Immature natural killer cell (primary cell): ENCODE results near the gene BDH1. TPM values are rescaled to one million over a fixed set of nuclear protein-coding genes. Genes with fewer than 3 reads are reported as not detected.
"Not testable (repeated sequence)": the region's sequence is repeated elsewhere in the genome, so short reads cannot be mapped to it uniquely, and the experiment has no call there.

Experiments used
- DNase-seq, 3 donors: peaks; one replicate each; pipeline ENCODE4 v3.0.0; 2022; ENCODE audit warnings: mixed read lengths in 1 of 3
- H3K27ac Mint-ChIP-seq, 6 donors: one replicate each; pipeline ENCODE4 v1.8.0; 2020; ENCODE audit warnings: mixed read lengths in 6 of 6, mild to moderate bottlenecking in 5 of 6, inconsistent platforms in 4 of 6, moderate library complexity in 3 of 6
- H3K27me3 Mint-ChIP-seq, 3 donors: one replicate each; pipeline ENCODE4 v1.8.0; 2020 to 2021; ENCODE audit warnings: low read depth in 3 of 3, mild to moderate bottlenecking in 3 of 3, mixed read lengths in 3 of 3, moderate library complexity in 3 of 3, inconsistent platforms in 1 of 3
- H3K36me3 Mint-ChIP-seq, 3 donors: one replicate each; pipeline ENCODE4 v1.8.0; 2020; ENCODE audit warnings: mixed read lengths in 3 of 3, inconsistent platforms in 2 of 3, mild to moderate bottlenecking in 2 of 3
- H3K4me1 Mint-ChIP-seq, 2 donors: one replicate each; pipeline ENCODE4 v1.8.0; 2020; ENCODE audit warnings: inconsistent platforms in 2 of 2, mild to moderate bottlenecking in 2 of 2, mixed read lengths in 2 of 2, moderate library complexity in 1 of 2
- H3K4me3 Mint-ChIP-seq, 5 donors: one replicate each; pipeline ENCODE4 v1.8.0; 2020; ENCODE audit warnings: mild to moderate bottlenecking in 5 of 5, mixed read lengths in 5 of 5, inconsistent platforms in 3 of 5, moderate library complexity in 3 of 5
- H3K9me3 Mint-ChIP-seq, 6 donors: one replicate each; pipeline ENCODE4 v1.8.0; 2020; ENCODE audit warnings: mild to moderate bottlenecking in 6 of 6, mixed read lengths in 6 of 6, inconsistent platforms in 4 of 6, moderate library complexity in 3 of 6
- polyA plus RNA-seq, 3 donors: library from polyadenylated mRNA; unstranded; fragments of 300-500 nt; fragmentation: Illumina TruSeq; gene quantifications; one replicate each; pipeline ENCODE4 v1.2.3, GENCODE V29; 2021

BDH1 gene
- polyA plus RNA-seq, 3 donors from 2014 or later, result 10.3 to 16.1 (median 14.2) TPM

- H3K27me3 Mint-ChIP-seq, H3K9me3 Mint-ChIP-seq, H3K27ac Mint-ChIP-seq, H3K4me3 Mint-ChIP-seq, DNase-seq, H3K36me3 Mint-ChIP-seq, H3K4me1 Mint-ChIP-seq: not testable (repeated sequence)
Measured at GRCh38 chr3:197571074-197571879, 15.5 kb upstream of the BDH1 start.

GRCh38 chr3:197569433-197569832 is 13.7 kb upstream of the BDH1 start:
- H3K4me1 Mint-ChIP-seq, H3K36me3 Mint-ChIP-seq, H3K4me3 Mint-ChIP-seq, DNase-seq, H3K27me3 Mint-ChIP-seq, H3K9me3 Mint-ChIP-seq, H3K27ac Mint-ChIP-seq: not testable (repeated sequence)

DNA sequence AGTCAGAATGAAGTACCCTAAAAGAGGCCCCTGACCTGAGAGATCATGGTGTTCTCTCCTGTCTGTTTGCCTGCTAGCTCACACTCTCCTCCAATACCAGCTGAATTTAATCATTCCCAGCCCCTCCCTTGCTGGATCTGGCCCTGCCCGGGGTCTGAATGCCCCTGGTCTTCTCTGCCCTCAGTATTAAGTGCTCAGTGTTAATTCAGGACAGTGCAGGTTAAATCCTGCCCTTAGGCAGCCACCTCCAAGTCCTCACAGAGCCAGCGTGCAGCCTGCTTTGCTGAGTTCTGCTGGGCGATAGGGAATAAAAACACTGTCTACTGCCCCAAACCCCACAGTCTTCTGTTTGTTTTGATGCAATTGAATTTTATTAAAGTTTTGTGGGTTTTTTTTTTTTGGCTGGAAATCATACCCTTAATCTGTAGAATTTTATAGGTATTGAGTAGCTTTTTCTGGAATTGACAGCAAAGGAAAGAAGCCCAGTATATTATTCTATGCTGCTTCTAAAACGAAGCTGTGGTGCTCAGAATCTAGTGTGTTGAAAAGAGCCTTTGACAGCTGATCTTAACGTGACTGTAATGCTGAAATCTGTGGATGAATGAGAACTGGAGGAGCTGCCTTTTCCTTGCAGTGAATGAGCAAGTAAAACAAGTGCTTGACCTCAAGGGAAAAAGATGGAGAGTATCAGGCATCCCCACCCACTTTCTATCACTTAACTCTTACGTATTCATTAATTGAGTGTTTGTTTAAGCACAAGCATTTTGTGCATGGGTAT is 12.3 kb upstream of the BDH1 start:
- H3K27me3 Mint-ChIP-seq, result peaks cover 2 to 12% (median 7%) of the 10 kb centered on the region in 3 donors
- no peaks in the 10 kb centered on the region for H3K4me1 Mint-ChIP-seq
- H3K4me3 Mint-ChIP-seq, result no peak overlapping the region
- H3K9me3 Mint-ChIP-seq, result peaks cover 0 to 12% (median 3%) of the 10 kb centered on the region in 6 donors
- H3K27ac Mint-ChIP-seq, result no peak overlapping the region
- peaks cover 0 to 3% (median 0%) of the 10 kb centered on the region in 3 donors for H3K36me3 Mint-ChIP-seq
- DNase-seq, result no peak

- DNase-seq, H3K4me1 Mint-ChIP-seq, H3K36me3 Mint-ChIP-seq, H3K27ac Mint-ChIP-seq, H3K4me3 Mint-ChIP-seq: not testable (repeated sequence)
- H3K27me3 Mint-ChIP-seq, result peaks cover 2 to 16% (median 11%) of the 10 kb centered on the region in 3 donors
- H3K9me3 Mint-ChIP-seq, result peaks cover 0 to 14% (median 3%) of the 10 kb centered on the region in 6 donors
Measured at GRCh38 chr3:197566155-197566554, 10.4 kb upstream of the BDH1 start.

- Mint-ChIP-seq H3K36me3 (peaks cover 0 to 4% (median 0%) of the 10 kb centered on the region in 3 donors), H3K9me3 (peaks cover 0 to 14% (median 3%) of the 10 kb centered on the region in 6 donors), H3K27ac (no peak overlapping the region), H3K27me3 (peaks cover 3 to 16% (median 14%) of the 10 kb centered on the region in 3 donors), H3K4me1 (no peaks in the 10 kb centered on the region), H3K4me3 (no peak overlapping the region)
- DNase-seq, result no peak
Measured at GRCh38 chr3:197564097-197564843, 8.5 kb upstream of the BDH1 start.

GRCh38 chr3:197562398-197563251 is 6.9 kb upstream of the BDH1 start:
- Mint-ChIP-seq H3K4me1 (no peaks in the 10 kb centered on the region), H3K27ac (no peak overlapping the region), H3K4me3 (no peak overlapping the region), H3K27me3 (peaks cover 7 to 16% (median 12%) of the 10 kb centered on the region in 3 donors), H3K9me3 (peaks cover 0 to 14% (median 3%) of the 10 kb centered on the region in 6 donors), H3K36me3 (peaks cover 0 to 4% (median 0%) of the 10 kb centered on the region in 3 donors)
- DNase-seq, result no peak

GRCh38 chr3:197561926-197562325 is 6.2 kb upstream of the BDH1 start:
- Mint-ChIP-seq H3K9me3 (peaks cover 0 to 14% (median 3%) of the 10 kb centered on the region in 6 donors), H3K4me1 (peaks cover 0 to under 1% of the 10 kb centered on the region in 2 donors), H3K4me3 (no peak overlapping the region), H3K36me3 (peaks cover 0 to 4% (median 0%) of the 10 kb centered on the region in 3 donors), H3K27ac (no peak overlapping the region), H3K27me3 (peaks cover 8 to 18% (median 12%) of the 10 kb centered on the region in 3 donors)
- DNase-seq, result no peak

DNA sequence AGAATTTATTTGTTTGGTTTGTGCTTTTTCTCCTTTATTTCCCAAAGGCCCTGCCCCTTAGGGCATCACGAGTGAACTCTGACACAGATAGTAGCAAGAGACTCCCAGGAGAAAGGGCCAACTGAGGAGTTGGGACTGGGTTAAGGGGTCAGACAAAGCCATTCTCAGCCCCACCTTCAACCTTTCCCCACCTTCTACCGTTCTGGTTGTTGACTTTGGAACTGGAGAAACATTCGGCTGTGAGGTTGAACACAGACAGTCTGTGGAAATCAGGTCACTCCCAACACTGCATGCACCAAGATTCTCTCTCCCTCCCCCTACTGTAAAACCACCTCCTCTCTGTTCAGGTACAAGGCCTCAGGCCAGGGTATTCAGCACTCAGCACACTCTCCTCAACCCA is 3.9 kb upstream of the BDH1 start:
- Mint-ChIP-seq H3K36me3 (peaks cover 0 to 4% (median 0%) of the 10 kb centered on the region in 3 donors), H3K4me1 (peaks cover 0 to 5% of the 10 kb centered on the region in 2 donors), H3K9me3 (peaks cover 0 to 14% (median 3%) of the 10 kb centered on the region in 6 donors), H3K27ac (no peak overlapping the region), H3K27me3 (peaks cover 8 to 18% (median 10%) of the 10 kb centered on the region in 3 donors), H3K4me3 (no peak overlapping the region)
- no peak for DNase-seq

DNA sequence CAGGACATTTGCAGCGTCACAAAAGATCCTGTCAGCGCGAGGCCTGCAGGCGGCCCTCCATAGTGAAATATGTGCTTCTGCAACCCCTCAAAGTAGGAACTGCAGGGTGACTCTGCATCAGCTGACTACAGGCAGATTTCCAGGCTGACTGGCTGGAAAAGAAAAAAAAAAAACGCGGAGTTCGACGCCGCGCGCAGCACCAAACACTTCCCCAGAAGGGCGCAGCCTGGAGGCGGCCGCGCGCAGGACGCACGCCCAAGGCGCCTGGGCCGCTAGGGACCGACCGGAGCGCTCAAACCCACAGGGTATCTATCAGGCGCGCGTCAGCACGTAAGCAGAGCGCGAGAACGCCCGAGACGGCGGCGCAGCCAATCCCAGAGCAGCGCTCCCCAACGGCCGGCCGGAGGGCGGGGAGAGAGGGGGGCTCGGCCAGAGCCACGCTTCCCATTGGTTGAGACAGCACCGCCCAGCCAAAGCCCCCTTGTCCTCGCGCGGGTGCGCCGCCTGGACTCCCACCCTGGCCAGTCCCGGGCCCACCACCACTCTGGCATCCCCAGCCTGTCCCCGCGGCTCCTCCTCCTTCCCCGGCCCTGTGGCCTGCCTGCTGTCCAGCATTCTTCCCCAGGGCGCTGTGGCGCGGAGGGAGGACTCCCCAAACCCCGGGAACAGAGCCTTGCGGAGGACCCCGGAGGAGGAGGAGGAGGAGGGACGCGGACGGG is 1.0 kb downstream of the BDH1 start:
- peaks cover 3 to 6% (median 4%) of the 10 kb centered on the region in 3 donors for H3K27me3 Mint-ChIP-seq
- peaks cover 11 to 15% of the 10 kb centered on the region in 2 donors for H3K4me1 Mint-ChIP-seq
- H3K36me3 Mint-ChIP-seq, result peaks cover 0 to 5% (median 4%) of the 10 kb centered on the region in 3 donors
- DNase-seq, result peak; percentile 88 to 90 (median 90)
- H3K4me3 Mint-ChIP-seq, result peak overlapping the region; percentile 86 to 91 (median 89)
- peak overlapping the region; percentile 76 to 94 (median 88) for H3K27ac Mint-ChIP-seq
- no peaks in the 10 kb centered on the region for H3K9me3 Mint-ChIP-seq

DNA sequence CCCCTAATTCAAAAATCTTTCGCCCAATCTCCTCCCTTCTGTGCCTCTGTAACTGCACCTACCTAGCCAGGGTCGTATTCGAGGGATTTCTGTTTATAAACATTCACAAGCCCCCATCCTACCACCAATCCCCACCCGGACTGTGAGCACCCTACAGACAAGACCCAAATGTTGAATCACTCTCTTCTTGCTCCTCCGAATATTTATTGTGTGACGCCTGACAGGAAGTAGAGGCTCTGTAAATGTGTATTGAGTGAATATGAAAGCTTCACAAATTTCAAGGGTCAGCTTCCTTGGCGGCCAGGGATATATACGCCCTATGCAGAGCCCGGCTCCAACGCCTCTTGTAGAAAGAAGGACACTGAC is 1.6 kb downstream of the BDH1 start:
- no peak for DNase-seq
- Mint-ChIP-seq H3K27ac (peak overlapping the region; percentile 76 to 94 (median 88)), H3K36me3 (peaks cover 0 to 5% (median 4%) of the 10 kb centered on the region in 3 donors), H3K9me3 (no peaks in the 10 kb centered on the region), H3K4me3 (peak overlapping the region; percentile 86 to 91 (median 89)), H3K4me1 (peaks cover 11 to 15% of the 10 kb centered on the region in 2 donors), H3K27me3 (peaks cover 0 to 6% (median 4%) of the 10 kb centered on the region in 3 donors)

- no peak overlapping the region for H3K4me3 Mint-ChIP-seq
- H3K27ac Mint-ChIP-seq, result no peak overlapping the region
Measured at GRCh38 chr3:197552198-197552597, 3.6 kb downstream of the BDH1 start.

GRCh38 chr3:197550489-197550888 is 5.3 kb downstream of the BDH1 start:
- H3K27me3 Mint-ChIP-seq, result no peaks in the 10 kb centered on the region
- H3K27ac Mint-ChIP-seq, result no peak overlapping the region
- no peak overlapping the region for H3K4me3 Mint-ChIP-seq
- H3K4me1 Mint-ChIP-seq, result peaks cover 11% of the 10 kb centered on the region in 2 donors
- DNase-seq, result no peak
- no peaks in the 10 kb centered on the region for H3K9me3 Mint-ChIP-seq
- peaks cover under 1 to 5% (median 4%) of the 10 kb centered on the region in 3 donors for H3K36me3 Mint-ChIP-seq

More at GRCh38 chr3:197552198-197552597, 3.6 kb downstream of the BDH1 start:
- H3K36me3 Mint-ChIP-seq, result peaks cover 0 to 5% (median 4%) of the 10 kb centered on the region in 3 donors
- no peaks in the 10 kb centered on the region for H3K9me3 Mint-ChIP-seq
- DNase-seq, result no peak
- H3K4me1 Mint-ChIP-seq, result peaks cover 11 to 15% of the 10 kb centered on the region in 2 donors
- peaks cover 0 to 3% (median under 1%) of the 10 kb centered on the region in 3 donors for H3K27me3 Mint-ChIP-seq
